Measurements from ENCODE around the gene ELP1. TPM values are rescaled to one million over a fixed set of nuclear protein-coding genes. Genes with fewer than 3 reads are reported as not detected.
"Not testable (repeated sequence)": the region's sequence is repeated elsewhere in the genome, so short reads cannot be mapped to it uniquely, and the experiment has no call there.

The ELP1 gene
- total RNA-seq, 1 donor from 2014 or later = 51.9 TPM

- H3K4me1 Mint-ChIP-seq (ENCODE audit: low read depth, unreplicated experiment) = no peaks in the 10 kb centered on the region
- H3K4me3 Mint-ChIP-seq (ENCODE audit: unreplicated experiment) = no peak overlapping the region
- no peak overlapping the region for H3K27ac Mint-ChIP-seq (ENCODE audit: unreplicated experiment)
- no peak for DNase-seq
- peaks cover 2% of the 10 kb centered on the region for H3K27me3 Mint-ChIP-seq (ENCODE audit: unreplicated experiment)
- TF ChIP-seq, protein P1, sequence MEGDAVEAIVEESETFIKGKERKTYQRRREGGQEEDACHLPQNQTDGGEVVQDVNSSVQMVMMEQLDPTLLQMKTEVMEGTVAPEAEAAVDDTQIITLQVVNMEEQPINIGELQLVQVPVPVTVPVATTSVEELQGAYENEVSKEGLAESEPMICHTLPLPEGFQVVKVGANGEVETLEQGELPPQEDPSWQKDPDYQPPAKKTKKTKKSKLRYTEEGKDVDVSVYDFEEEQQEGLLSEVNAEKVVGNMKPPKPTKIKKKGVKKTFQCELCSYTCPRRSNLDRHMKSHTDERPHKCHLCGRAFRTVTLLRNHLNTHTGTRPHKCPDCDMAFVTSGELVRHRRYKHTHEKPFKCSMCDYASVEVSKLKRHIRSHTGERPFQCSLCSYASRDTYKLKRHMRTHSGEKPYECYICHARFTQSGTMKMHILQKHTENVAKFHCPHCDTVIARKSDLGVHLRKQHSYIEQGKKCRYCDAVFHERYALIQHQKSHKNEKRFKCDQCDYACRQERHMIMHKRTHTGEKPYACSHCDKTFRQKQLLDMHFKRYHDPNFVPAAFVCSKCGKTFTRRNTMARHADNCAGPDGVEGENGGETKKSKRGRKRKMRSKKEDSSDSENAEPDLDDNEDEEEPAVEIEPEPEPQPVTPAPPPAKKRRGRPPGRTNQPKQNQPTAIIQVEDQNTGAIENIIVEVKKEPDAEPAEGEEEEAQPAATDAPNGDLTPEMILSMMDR (IDR thresholded peaks at IDR 0.05; ENCODE audit: partially characterized antibody, unreplicated experiment) = no peak
- no peaks in the 10 kb centered on the region for H3K9me3 Mint-ChIP-seq (ENCODE audit: unreplicated experiment)
- H3K36me3 Mint-ChIP-seq (ENCODE audit: unreplicated experiment) = no peaks in the 10 kb centered on the region
These were observed 36.4 kb downstream of the ELP1 start for GRCh38 chr9:108897324-108898096.

DNA sequence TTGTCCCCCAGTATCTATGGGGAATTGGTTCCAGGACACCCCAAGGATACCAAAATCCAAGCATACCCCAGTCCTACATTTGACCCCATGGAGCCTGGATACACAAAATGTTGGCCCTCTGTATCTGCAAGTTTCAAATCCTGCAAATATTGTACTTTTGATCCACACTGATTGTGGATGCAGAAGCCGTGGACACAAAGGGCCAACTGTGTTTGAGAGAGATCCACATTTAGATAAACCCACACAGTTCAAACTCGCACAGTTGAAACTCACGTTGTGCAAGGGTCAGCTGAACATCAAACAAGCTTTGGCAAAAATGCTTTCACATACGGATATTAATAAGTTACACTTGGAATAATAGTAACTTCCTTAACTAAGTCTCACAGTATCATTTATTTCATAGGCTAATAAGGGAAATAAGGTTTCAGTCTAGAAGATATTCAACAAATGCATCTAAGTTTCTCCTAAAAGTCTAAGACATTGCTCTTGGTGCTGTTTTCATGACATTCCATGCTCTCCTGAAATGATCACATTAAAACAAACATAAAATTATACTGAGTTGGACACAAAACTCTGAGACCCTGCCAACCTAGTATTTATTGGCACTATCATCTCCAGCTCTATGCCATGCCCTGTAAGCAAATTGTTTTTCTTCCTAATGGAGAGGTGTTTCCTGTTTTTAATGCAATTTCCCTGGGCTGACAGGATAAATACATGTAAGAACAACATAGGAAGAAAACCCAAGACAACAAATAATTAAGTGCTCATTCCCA lies 39.5 kb downstream of the ELP1 start:
- no peaks in the 10 kb centered on the region for H3K4me1 Mint-ChIP-seq (ENCODE audit: low read depth, unreplicated experiment)
- H3K36me3 Mint-ChIP-seq (ENCODE audit: unreplicated experiment) = no peaks in the 10 kb centered on the region
- DNase-seq = no peak

DNA sequence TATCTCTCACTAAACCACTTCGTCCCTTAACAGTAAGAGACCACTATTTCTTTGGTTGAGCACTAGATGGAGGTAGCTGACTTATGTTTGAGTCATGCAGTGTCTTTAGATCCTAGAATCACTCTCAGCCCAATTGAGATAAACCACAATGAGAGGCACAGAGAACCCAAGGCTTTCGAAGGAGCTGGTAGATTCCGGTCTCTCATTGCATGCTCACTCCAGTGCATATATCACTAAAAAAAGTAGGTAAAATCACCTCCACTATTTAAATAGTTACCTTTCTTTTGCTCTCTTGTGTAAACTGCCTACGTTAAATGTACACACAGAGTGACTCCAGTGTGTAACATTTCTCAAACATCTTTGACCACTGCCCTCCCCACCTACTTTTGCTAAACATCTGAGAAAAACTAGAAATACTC lies 44.3 kb downstream of the ELP1 start:
- Mint-ChIP-seq H3K9me3 (ENCODE audit: unreplicated experiment) (no peaks in the 10 kb centered on the region), H3K27me3 (ENCODE audit: unreplicated experiment) (no peaks in the 10 kb centered on the region), H3K4me3 (ENCODE audit: unreplicated experiment) (no peak overlapping the region), H3K4me1 (ENCODE audit: low read depth, unreplicated experiment) (no peaks in the 10 kb centered on the region), H3K36me3 (ENCODE audit: unreplicated experiment) (peaks cover 5% of the 10 kb centered on the region), H3K27ac (ENCODE audit: unreplicated experiment) (no peak overlapping the region)
- TF ChIP-seq, protein P1 (IDR thresholded peaks at IDR 0.05; ENCODE audit: partially characterized antibody, unreplicated experiment) = no peak
- no peak for DNase-seq

More for the DNA sequence above, 39.5 kb downstream of the ELP1 start:
- Mint-ChIP-seq H3K9me3 (ENCODE audit: unreplicated experiment) (no peaks in the 10 kb centered on the region), H3K27ac (ENCODE audit: unreplicated experiment) (no peak overlapping the region), H3K4me3 (ENCODE audit: unreplicated experiment) (no peak overlapping the region), H3K27me3 (ENCODE audit: unreplicated experiment) (peaks cover 2% of the 10 kb centered on the region)
- TF ChIP-seq, protein P1 (IDR thresholded peaks at IDR 0.05; ENCODE audit: partially characterized antibody, unreplicated experiment) = no peak

- not testable (repeated sequence) for H3K4me3 Mint-ChIP-seq (ENCODE audit: unreplicated experiment); DNase-seq; H3K9me3 Mint-ChIP-seq (ENCODE audit: unreplicated experiment)
These were observed 47.2 kb downstream of the ELP1 start for GRCh38 chr9:108886594-108887271.

GRCh38 chr9:108885643-108886348 lies 48.1 kb downstream of the ELP1 start:
- Mint-ChIP-seq H3K9me3 (ENCODE audit: unreplicated experiment) (peaks cover 3% of the 10 kb centered on the region), H3K27me3 (ENCODE audit: unreplicated experiment) (no peaks in the 10 kb centered on the region), H3K36me3 (ENCODE audit: unreplicated experiment) (peaks cover 5% of the 10 kb centered on the region), H3K4me1 (ENCODE audit: low read depth, unreplicated experiment) (no peaks in the 10 kb centered on the region), H3K4me3 (ENCODE audit: unreplicated experiment) (no peak overlapping the region), H3K27ac (ENCODE audit: unreplicated experiment) (no peak overlapping the region)
- DNase-seq = no peak
- TF ChIP-seq, protein P1 (IDR thresholded peaks at IDR 0.05; ENCODE audit: partially characterized antibody, unreplicated experiment) = no peak

More at GRCh38 chr9:108886594-108887271, 47.2 kb downstream of the ELP1 start:
- H3K36me3 Mint-ChIP-seq (ENCODE audit: unreplicated experiment); H3K27me3 Mint-ChIP-seq (ENCODE audit: unreplicated experiment); H3K4me1 Mint-ChIP-seq (ENCODE audit: low read depth, unreplicated experiment); H3K27ac Mint-ChIP-seq (ENCODE audit: unreplicated experiment): not testable (repeated sequence)

Data from glutamatergic neuron (in vitro differentiated cells).